ENCODE measurements around the gene ATG10. TPM values are rescaled to one million over a fixed set of nuclear protein-coding genes. Genes with fewer than 3 reads are reported as not detected.
"Not testable (repeated sequence)": the region's sequence is repeated elsewhere in the genome, so short reads cannot be mapped to it uniquely, and the experiment has no call there.

The ATG10 gene
- total and polyA plus RNA-seq, 4 donors, result 3.9 to 12.8 (median 8.7) TPM

- peak overlapping the region; percentile 65 to 95 for H3K27ac ChIP-seq (ENCODE audit: low read depth in 1 of 2, low read length in 2 of 2)
- no peak for DNase-seq
- peak overlapping the region; percentile 96 to 97 for H3K4me3 ChIP-seq (ENCODE audit: low read length in 2 of 2)
- no peaks in the 10 kb centered on the region for H3K9me3 ChIP-seq (ENCODE audit: control insufficient read depth, low read length)
- WGBS, 2 donors, result 0 to 1% methylated on average over 11 of the region's 11 CpGs
- no peaks in the 10 kb centered on the region for H3K36me3 ChIP-seq (ENCODE audit: control insufficient read depth in 1 of 2, insufficient read depth in 2 of 2, low read length in 1 of 2)
- no peaks in the 10 kb centered on the region for H3K27me3 ChIP-seq (ENCODE audit: control insufficient read depth in 1 of 2, insufficient read depth in 2 of 2, low read length in 1 of 2)
- intact Hi-C loops (cut with DNase I), result loop anchor here (2.0 to 10.0 kb wide), 6 partner anchors 114 to 456 kb away; partner anchors contain the start of gene SSBP2 (in 2 of the 2)
- H3K4me1 ChIP-seq (ENCODE audit: control insufficient read depth in 1 of 2, insufficient read depth in 2 of 2, low read length in 2 of 2), result no peaks in the 10 kb centered on the region
- no peak for ATAC-seq (ENCODE audit: low FRiP score)
Measured at GRCh38 chr5:81971111-81971711, 612 bp upstream of the ATG10 start.

GRCh38 chr5:81972492-81972783, 615 bp downstream of the ATG10 start:
- ATAC-seq (ENCODE audit: low FRiP score), result no peak

GRCh38 chr5:81980160-81980559, 8.3 kb downstream of the ATG10 start:
- DNase-seq, result no peak
- Histone ChIP-seq H3K9me3 (ENCODE audit: control insufficient read depth, low read length) (no peaks in the 10 kb centered on the region), H3K27me3 (ENCODE audit: control insufficient read depth in 1 of 2, insufficient read depth in 2 of 2, low read length in 1 of 2) (no peaks in the 10 kb centered on the region), H3K27ac (ENCODE audit: low read depth in 1 of 2, low read length in 2 of 2) (no peak overlapping the region), H3K36me3 (ENCODE audit: control insufficient read depth in 1 of 2, insufficient read depth in 2 of 2, low read length in 1 of 2) (peaks cover 0 to 1% of the 10 kb centered on the region in 2 donors), H3K4me3 (ENCODE audit: low read length in 2 of 2) (no peak overlapping the region), H3K4me1 (ENCODE audit: control insufficient read depth in 1 of 2, insufficient read depth in 2 of 2, low read length in 2 of 2) (no peaks in the 10 kb centered on the region)
- WGBS, 2 donors, result 53 to 57% methylated on average over 3 of the region's 3 CpGs
- intact Hi-C loops (cut with DNase I), result no loop called here
- ATAC-seq (ENCODE audit: low FRiP score), result no peak

More at GRCh38 chr5:81972492-81972783, 615 bp downstream of the ATG10 start:
- Histone ChIP-seq H3K4me1 (ENCODE audit: control insufficient read depth in 1 of 2, insufficient read depth in 2 of 2, low read length in 2 of 2) (no peaks in the 10 kb centered on the region), H3K36me3 (ENCODE audit: control insufficient read depth in 1 of 2, insufficient read depth in 2 of 2, low read length in 1 of 2) (peaks cover 0 to 1% of the 10 kb centered on the region in 2 donors), H3K27me3 (ENCODE audit: control insufficient read depth in 1 of 2, insufficient read depth in 2 of 2, low read length in 1 of 2) (no peaks in the 10 kb centered on the region), H3K9me3 (ENCODE audit: control insufficient read depth, low read length) (no peaks in the 10 kb centered on the region), H3K27ac (ENCODE audit: low read depth in 1 of 2, low read length in 2 of 2) (peak overlapping the region; percentile 65 to 94), H3K4me3 (ENCODE audit: low read length in 2 of 2) (peak overlapping the region; percentile 96 to 97)
- intact Hi-C loops (cut with DNase I), result loop anchor here (5.0 to 10.0 kb wide), 5 partner anchors 120 to 458 kb away; partner anchors contain the start of gene SSBP2 (in 2 of the 2)
- WGBS, 2 donors, result 0 to 2% methylated on average over 9 of the region's 9 CpGs
- DNase-seq, result no peak

GRCh38 chr5:81980598-81981260, 8.9 kb downstream of the ATG10 start:
- no peaks in the 10 kb centered on the region for H3K9me3 ChIP-seq (ENCODE audit: control insufficient read depth, low read length)
- H3K36me3 ChIP-seq (ENCODE audit: control insufficient read depth in 1 of 2, insufficient read depth in 2 of 2, low read length in 1 of 2), result peaks cover 0 to 1% of the 10 kb centered on the region in 2 donors
- no peak overlapping the region for H3K27ac ChIP-seq (ENCODE audit: low read depth in 1 of 2, low read length in 2 of 2)
- H3K27me3 ChIP-seq (ENCODE audit: control insufficient read depth in 1 of 2, insufficient read depth in 2 of 2, low read length in 1 of 2), result no peaks in the 10 kb centered on the region
- 92% methylated on average over 3 of the region's 3 CpGs for WGBS, 2 donors
- H3K4me1 ChIP-seq (ENCODE audit: control insufficient read depth in 1 of 2, insufficient read depth in 2 of 2, low read length in 2 of 2), result no peaks in the 10 kb centered on the region
- no peak for DNase-seq
- no peak for ATAC-seq (ENCODE audit: low FRiP score)
- intact Hi-C loops (cut with DNase I), result no loop called here
- no peak overlapping the region for H3K4me3 ChIP-seq (ENCODE audit: low read length in 2 of 2)

- 96 to 99% methylated on average over 11 of the region's 11 CpGs for WGBS, 2 donors
- H3K27me3 ChIP-seq (ENCODE audit: control insufficient read depth in 1 of 2, insufficient read depth in 2 of 2, low read length in 1 of 2); H3K27ac ChIP-seq (ENCODE audit: low read depth in 1 of 2, low read length in 2 of 2); H3K4me3 ChIP-seq (ENCODE audit: low read length in 2 of 2); H3K9me3 ChIP-seq (ENCODE audit: control insufficient read depth, low read length); ATAC-seq (ENCODE audit: low FRiP score); H3K36me3 ChIP-seq (ENCODE audit: control insufficient read depth in 1 of 2, insufficient read depth in 2 of 2, low read length in 1 of 2); intact Hi-C loops (cut with DNase I); H3K4me1 ChIP-seq (ENCODE audit: control insufficient read depth in 1 of 2, insufficient read depth in 2 of 2, low read length in 2 of 2); DNase-seq: not testable (repeated sequence)
Measured at GRCh38 chr5:81982172-81982685, 10.4 kb downstream of the ATG10 start.

- H3K27me3 ChIP-seq (ENCODE audit: control insufficient read depth in 1 of 2, insufficient read depth in 2 of 2, low read length in 1 of 2); H3K9me3 ChIP-seq (ENCODE audit: control insufficient read depth, low read length); ATAC-seq (ENCODE audit: low FRiP score); DNase-seq; H3K4me3 ChIP-seq (ENCODE audit: low read length in 2 of 2); intact Hi-C loops (cut with DNase I); H3K36me3 ChIP-seq (ENCODE audit: control insufficient read depth in 1 of 2, insufficient read depth in 2 of 2, low read length in 1 of 2); H3K4me1 ChIP-seq (ENCODE audit: control insufficient read depth in 1 of 2, insufficient read depth in 2 of 2, low read length in 2 of 2); H3K27ac ChIP-seq (ENCODE audit: low read depth in 1 of 2, low read length in 2 of 2): not testable (repeated sequence)
- 96% methylated on average over 5 to 27 of the region's 27 CpGs for WGBS, 2 donors
Measured at GRCh38 chr5:81983148-81983547, 11.3 kb downstream of the ATG10 start.

- H3K9me3 ChIP-seq (ENCODE audit: control insufficient read depth, low read length); DNase-seq; H3K4me1 ChIP-seq (ENCODE audit: control insufficient read depth in 1 of 2, insufficient read depth in 2 of 2, low read length in 2 of 2); H3K27me3 ChIP-seq (ENCODE audit: control insufficient read depth in 1 of 2, insufficient read depth in 2 of 2, low read length in 1 of 2); H3K36me3 ChIP-seq (ENCODE audit: control insufficient read depth in 1 of 2, insufficient read depth in 2 of 2, low read length in 1 of 2); H3K27ac ChIP-seq (ENCODE audit: low read depth in 1 of 2, low read length in 2 of 2); H3K4me3 ChIP-seq (ENCODE audit: low read length in 2 of 2); ATAC-seq (ENCODE audit: low FRiP score); intact Hi-C loops (cut with DNase I): not testable (repeated sequence)
- WGBS, 2 donors, result 95 to 97% methylated on average over 26 to 30 of the region's 30 CpGs
Measured at GRCh38 chr5:81983563-81983962, 11.7 kb downstream of the ATG10 start.

GRCh38 chr5:81986126-81986525, 14.3 kb downstream of the ATG10 start:
- no peak for DNase-seq
- no peak overlapping the region for H3K27ac ChIP-seq (ENCODE audit: low read depth in 1 of 2, low read length in 2 of 2)
- no peaks in the 10 kb centered on the region for H3K4me1 ChIP-seq (ENCODE audit: control insufficient read depth in 1 of 2, insufficient read depth in 2 of 2, low read length in 2 of 2)
- intact Hi-C loops (cut with DNase I), result no loop called here
- no peak for ATAC-seq (ENCODE audit: low FRiP score)
- WGBS, 2 donors, result 97% methylated on average over 9 of the region's 9 CpGs
- no peak overlapping the region for H3K4me3 ChIP-seq (ENCODE audit: low read length in 2 of 2)
- no peaks in the 10 kb centered on the region for H3K36me3 ChIP-seq (ENCODE audit: control insufficient read depth in 1 of 2, insufficient read depth in 2 of 2, low read length in 1 of 2)
- no peaks in the 10 kb centered on the region for H3K9me3 ChIP-seq (ENCODE audit: control insufficient read depth, low read length)
- no peaks in the 10 kb centered on the region for H3K27me3 ChIP-seq (ENCODE audit: control insufficient read depth in 1 of 2, insufficient read depth in 2 of 2, low read length in 1 of 2)

- Histone ChIP-seq H3K4me3 (ENCODE audit: low read length in 2 of 2) (no peak overlapping the region), H3K27ac (ENCODE audit: low read depth in 1 of 2, low read length in 2 of 2) (no peak overlapping the region), H3K27me3 (ENCODE audit: control insufficient read depth in 1 of 2, insufficient read depth in 2 of 2, low read length in 1 of 2) (no peaks in the 10 kb centered on the region), H3K4me1 (ENCODE audit: control insufficient read depth in 1 of 2, insufficient read depth in 2 of 2, low read length in 2 of 2) (no peaks in the 10 kb centered on the region), H3K9me3 (ENCODE audit: control insufficient read depth, low read length) (no peaks in the 10 kb centered on the region), H3K36me3 (ENCODE audit: control insufficient read depth in 1 of 2, insufficient read depth in 2 of 2, low read length in 1 of 2) (no peaks in the 10 kb centered on the region)
- WGBS, 2 donors, result 85 to 92% methylated on average over 5 of the region's 5 CpGs
- ATAC-seq (ENCODE audit: low FRiP score) (no peak), DNase-seq (no peak)
- intact Hi-C loops (cut with DNase I), result no loop called here
Measured at GRCh38 chr5:81989204-81989603, 17.4 kb downstream of the ATG10 start.

Data from aorta (tissue), 5 donors.